Pancreas (tissue), 10 donors: ENCODE measurements around the gene ATP9B. TPM values are rescaled to one million over a fixed set of nuclear protein-coding genes. Genes with fewer than 3 reads are reported as not detected.

Source experiments
- ATAC-seq, 4 donors: fragments of 200-7000 bp; cut with Tn5 transposase; one replicate each; pipeline versions ENCODE4 v1.8.0 to v1.9.1; 2020; ENCODE audit warnings: mild to moderate bottlenecking in 4 of 4, moderate library complexity in 4 of 4
- DNase-seq, 6 donors: peaks; one replicate each; pipeline ENCODE4 v3.0.0-alpha.2; 2020
- FAIRE-seq: peaks from 2 replicates; lab custom pipeline; 2012; peaks lifted over from hg19 to GRCh38; lab: Jason Lieb, UNC
- H3K27ac ChIP-seq, 4 donors: fragments of 200-600 bp; sonication (generic); 1 replicate in 3 of 4; 2 replicates in 1 of 4; pipeline versions ENCODE4 v1.5.0 to v1.8.0; 2020
- H3K27me3 ChIP-seq, 4 donors: fragments of 200-600 bp; one replicate each; pipeline ENCODE4 v1.8.0; 2021
- H3K36me3 ChIP-seq, 3 donors: fragments of 200-600 bp; sonication (generic) in 1 of 3; one replicate each; pipeline versions ENCODE4 v1.5.0 to v1.8.0; 2020 to 2021
- H3K4me1 ChIP-seq, 3 donors: fragments of 200-600 bp; one replicate each; pipeline ENCODE4 v1.8.0; 2021
- H3K4me3 ChIP-seq, 4 donors: fragments of 200-600 bp; sonication (generic) in 2 of 4; one replicate each; pipeline versions ENCODE4 v1.5.0 to v1.8.0; 2020 to 2021
- H3K9me3 ChIP-seq, 4 donors: fragments of 200-600 bp; one replicate each; pipeline ENCODE4 v1.8.0; 2021
- WGBS, 2 donors: extraction: QIAGEN DNeasy Blood & Tissue Kit; methylation state at CpG; one replicate each; pipeline ENCODE4 v1.1.7; 2013; 5-methylcytosine and 5-hydroxymethylcytosine counted together
- intact Hi-C, 3 donors: fragments of 100-400 bp; cut with DNase I; formaldehyde crosslinking; loops; one replicate each; pipeline versions ENCODE4 v1.11.1 to v1.14.2; 2022
- polyA plus RNA-seq, 2 donors: library from polyadenylated mRNA; stranded (reverse); fragments of 200-250 nt; gene quantifications; one replicate each; pipeline ENCODE4 v1.2.3, GENCODE V29; 2013
- total RNA-seq, 6 donors: library from RNA; stranded (reverse); fragmentation: NEBNext Ultra II Directional in 4 of 6; extraction: Animal tissue kit (Norgen Biotek cat#: 25700) in 4 of 6; gene quantifications; one replicate each; pipeline versions ENCODE4 v1.2.1 to v1.2.4, GENCODE V29; 2021 to 2023
- TF ChIP-seq, protein P1 (sequence below), 4 donors: fragments of 200-600 bp; sonication (generic) in 3 of 4; IDR thresholded peaks; one replicate each; pipeline versions ENCODE4 v1.5.0 to v1.8.0; 2021; ENCODE audit warnings: antibody characterized with exemption in 4 of 4
- donor health status: healthy with polysubstance abuse.
- donor health status: DM: no; HTN: no; CAD: no; lungs with moderate emphysema.
- donor health status: DM: no; HTN: no; CAD: no.
- donor health status: control.
- donor health status: control.
- donor health status: Bipolar disorder and iron deficiency.
- donor health status: DM: yes; HTN: yes; CAD: no.
- donor health status: DM: no; HTN: no; CAD: no.
- donor health status: DM: no; HTN: no; CAD: no.
- donor health status: DM: yes; HTN: yes; CAD: no.

The ATP9B gene
- total and polyA plus RNA-seq, 8 donors: 10.2 to 19.0 (median 15.5) TPM

DNA sequence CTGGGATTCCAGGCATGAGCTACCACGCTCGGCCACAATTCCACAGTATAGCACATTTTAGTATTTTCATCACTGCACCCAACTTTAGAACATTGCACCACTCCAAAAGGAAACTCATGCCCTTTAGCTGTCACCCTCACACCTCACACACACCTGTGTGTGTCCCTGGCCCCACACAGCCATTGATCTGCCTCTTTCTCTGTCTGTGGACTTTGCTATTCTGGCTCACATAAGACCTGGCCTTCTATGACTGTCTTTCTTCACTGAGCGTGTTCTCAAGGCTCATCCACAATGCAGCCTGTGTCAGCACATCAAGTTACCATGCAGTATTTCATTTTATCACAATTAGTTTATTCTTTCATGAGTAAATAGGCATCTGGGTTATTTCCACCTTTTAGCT, 19.7 kb upstream of the ATP9B start:
- TF ChIP-seq, protein P1, sequence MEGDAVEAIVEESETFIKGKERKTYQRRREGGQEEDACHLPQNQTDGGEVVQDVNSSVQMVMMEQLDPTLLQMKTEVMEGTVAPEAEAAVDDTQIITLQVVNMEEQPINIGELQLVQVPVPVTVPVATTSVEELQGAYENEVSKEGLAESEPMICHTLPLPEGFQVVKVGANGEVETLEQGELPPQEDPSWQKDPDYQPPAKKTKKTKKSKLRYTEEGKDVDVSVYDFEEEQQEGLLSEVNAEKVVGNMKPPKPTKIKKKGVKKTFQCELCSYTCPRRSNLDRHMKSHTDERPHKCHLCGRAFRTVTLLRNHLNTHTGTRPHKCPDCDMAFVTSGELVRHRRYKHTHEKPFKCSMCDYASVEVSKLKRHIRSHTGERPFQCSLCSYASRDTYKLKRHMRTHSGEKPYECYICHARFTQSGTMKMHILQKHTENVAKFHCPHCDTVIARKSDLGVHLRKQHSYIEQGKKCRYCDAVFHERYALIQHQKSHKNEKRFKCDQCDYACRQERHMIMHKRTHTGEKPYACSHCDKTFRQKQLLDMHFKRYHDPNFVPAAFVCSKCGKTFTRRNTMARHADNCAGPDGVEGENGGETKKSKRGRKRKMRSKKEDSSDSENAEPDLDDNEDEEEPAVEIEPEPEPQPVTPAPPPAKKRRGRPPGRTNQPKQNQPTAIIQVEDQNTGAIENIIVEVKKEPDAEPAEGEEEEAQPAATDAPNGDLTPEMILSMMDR (IDR thresholded peaks at IDR 0.05): no peak

DNA sequence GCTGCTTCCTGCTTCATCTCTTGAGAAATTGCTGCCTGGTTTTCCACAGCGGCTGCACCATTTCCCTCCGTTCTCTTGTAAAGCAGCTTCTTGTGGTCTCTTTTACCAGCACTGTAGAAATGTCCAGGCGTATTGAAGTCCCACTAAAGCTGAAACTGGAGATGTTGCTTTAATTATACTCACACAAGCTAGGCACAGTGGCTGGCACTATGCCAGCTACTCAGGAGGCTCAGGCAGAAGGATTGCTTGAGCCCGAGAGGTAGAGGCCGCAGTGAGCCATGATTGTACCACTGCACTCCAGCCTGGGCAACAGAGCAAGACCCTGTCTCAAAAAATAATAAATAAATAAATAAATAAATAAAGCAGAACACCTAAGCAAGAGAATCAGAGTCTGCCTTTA, 19.2 kb upstream of the ATP9B start:
- no peak for FAIRE-seq
- H3K27me3 ChIP-seq: peaks cover 0 to 3% (median 0%) of the 10 kb centered on the region in 4 donors
- no peak overlapping the region for H3K27ac ChIP-seq
- WGBS, 2 donors: 88 to 95% methylated on average over 5 of the region's 5 CpGs
- intact Hi-C loops: no loop called here
- ATAC-seq: no peak
- DNase-seq: no peak
- H3K36me3 ChIP-seq: no peaks in the 10 kb centered on the region
- no peaks in the 10 kb centered on the region for H3K9me3 ChIP-seq
- H3K4me3 ChIP-seq: no peak overlapping the region
- TF ChIP-seq, protein P1 (IDR thresholded peaks at IDR 0.05): no peak
- H3K4me1 ChIP-seq: no peaks in the 10 kb centered on the region

More for the DNA sequence above, 19.7 kb upstream of the ATP9B start:
- WGBS, 2 donors: 82 to 84% methylated on average over 3 of the region's 3 CpGs
- no peak for FAIRE-seq
- no peak for ATAC-seq
- Histone ChIP-seq H3K36me3 (no peaks in the 10 kb centered on the region), H3K4me3 (no peak overlapping the region), H3K27ac (no peak overlapping the region), H3K9me3 (no peaks in the 10 kb centered on the region), H3K27me3 (peaks cover 0 to 3% (median 0%) of the 10 kb centered on the region in 4 donors), H3K4me1 (no peaks in the 10 kb centered on the region)
- DNase-seq: no peak
- intact Hi-C loops: no loop called here

DNA sequence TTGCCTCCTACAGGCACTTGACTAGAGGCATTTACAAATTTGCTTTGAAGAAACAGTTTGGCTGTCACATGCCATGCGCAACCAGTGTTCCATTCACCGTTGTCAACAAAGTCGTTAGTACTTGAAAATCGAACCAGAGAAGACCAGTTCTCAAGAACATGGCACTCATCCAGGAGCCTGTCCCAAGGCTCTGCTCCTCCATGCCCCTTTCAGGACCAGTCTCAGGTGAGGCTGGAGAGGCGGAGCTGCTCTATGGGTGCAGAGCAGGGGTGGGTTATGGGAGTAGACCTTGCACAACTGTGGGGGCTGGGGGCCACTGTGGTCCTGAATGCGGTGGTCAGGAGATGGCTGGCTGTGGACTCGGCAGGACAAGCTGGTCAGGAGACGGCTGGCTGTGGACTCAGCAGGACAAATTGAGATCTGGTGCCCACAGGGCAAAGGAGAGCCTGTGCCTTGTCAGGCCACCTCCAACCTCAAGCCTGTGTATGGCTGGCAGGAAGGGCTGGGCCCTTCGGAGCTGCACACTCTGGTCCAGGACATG, 12.3 kb upstream of the ATP9B start:
- no peaks in the 10 kb centered on the region for H3K27me3 ChIP-seq
- H3K27ac ChIP-seq: no peak overlapping the region
- H3K36me3 ChIP-seq: no peaks in the 10 kb centered on the region
- no peak for FAIRE-seq
- intact Hi-C loops: no loop called here
- H3K4me1 ChIP-seq: no peaks in the 10 kb centered on the region
- no peaks in the 10 kb centered on the region for H3K9me3 ChIP-seq
- 76 to 84% methylated on average over 9 of the region's 9 CpGs for WGBS, 2 donors
- no peak for ATAC-seq
- H3K4me3 ChIP-seq: no peak overlapping the region
- peak in 1 of 6 donors; percentile 48 for DNase-seq
- TF ChIP-seq, protein P1 (IDR thresholded peaks at IDR 0.05): no peak

DNA sequence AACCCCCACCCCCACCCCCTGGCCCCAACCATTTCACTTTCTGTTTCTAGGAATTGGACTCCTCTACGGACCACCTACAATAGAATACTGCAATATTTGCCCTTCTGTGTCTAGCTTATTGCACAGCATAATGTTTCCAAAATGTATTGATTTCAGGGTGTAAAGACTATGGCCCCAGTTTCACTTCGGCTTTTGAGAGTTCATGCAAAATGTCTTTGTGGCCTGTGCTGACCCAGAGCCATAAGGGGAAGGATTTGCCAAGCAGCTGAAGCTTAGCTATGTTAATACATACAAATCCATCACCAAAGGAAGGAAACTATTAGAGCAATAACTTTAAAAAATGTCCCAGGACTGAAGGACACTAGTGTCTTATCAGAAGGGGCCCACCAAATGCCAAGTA, 11.2 kb upstream of the ATP9B start:
- Histone ChIP-seq H3K27ac (no peak overlapping the region), H3K4me1 (no peaks in the 10 kb centered on the region), H3K36me3 (no peaks in the 10 kb centered on the region), H3K27me3 (no peaks in the 10 kb centered on the region), H3K4me3 (no peak overlapping the region), H3K9me3 (no peaks in the 10 kb centered on the region)
- WGBS, 2 donors: 45 to 56% methylated on average over 2 of the region's 2 CpGs
- FAIRE-seq (no peak), ATAC-seq (no peak), DNase-seq (no peak)
- TF ChIP-seq, protein P1 (IDR thresholded peaks at IDR 0.05): no peak
- intact Hi-C loops: no loop called here

DNA sequence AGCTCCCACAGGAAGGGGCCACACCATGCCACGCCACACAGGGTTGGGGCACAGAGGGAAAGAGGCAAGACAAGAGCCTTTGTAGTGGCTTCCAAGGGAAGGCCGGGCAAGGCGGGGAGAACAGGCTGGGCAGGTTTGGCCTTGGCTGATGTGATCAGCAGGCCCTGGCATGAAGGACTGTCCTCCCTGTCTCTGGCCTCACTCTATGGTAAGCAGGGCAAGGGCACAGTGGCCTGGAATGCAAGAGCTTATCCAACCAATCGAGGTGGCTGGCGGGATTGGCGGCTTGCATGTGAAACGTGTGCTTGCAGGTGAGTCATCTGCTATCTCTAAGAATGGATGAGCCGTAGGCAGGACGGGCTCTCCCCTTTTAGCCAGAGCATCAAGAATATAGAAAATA, 6.4 kb upstream of the ATP9B start:
- no peak overlapping the region for H3K27ac ChIP-seq
- H3K36me3 ChIP-seq: no peaks in the 10 kb centered on the region
- H3K9me3 ChIP-seq: no peaks in the 10 kb centered on the region
- DNase-seq: no peak
- no peak for FAIRE-seq
- TF ChIP-seq, protein P1 (IDR thresholded peaks at IDR 0.05): no peak
- no peaks in the 10 kb centered on the region for H3K27me3 ChIP-seq
- no peaks in the 10 kb centered on the region for H3K4me1 ChIP-seq
- no peak overlapping the region for H3K4me3 ChIP-seq
- peak in 1 of 4 donors; percentile 27 for ATAC-seq
- intact Hi-C loops: no loop called here
- 58 to 60% methylated on average over 9 of the region's 9 CpGs for WGBS, 2 donors
